GM19193 (cell line): Measurements from ENCODE around the gene ENPP7.

Experiments used
- POLR2A ChIP-seq: IDR thresholded peaks from 4 replicates; pipeline ENCODE4 v1.6.1; 2011; ENCODE audit not compliant: insufficient read depth, insufficient read length; ENCODE audit errors: extremely low read depth

Gene ENPP7

DNA sequence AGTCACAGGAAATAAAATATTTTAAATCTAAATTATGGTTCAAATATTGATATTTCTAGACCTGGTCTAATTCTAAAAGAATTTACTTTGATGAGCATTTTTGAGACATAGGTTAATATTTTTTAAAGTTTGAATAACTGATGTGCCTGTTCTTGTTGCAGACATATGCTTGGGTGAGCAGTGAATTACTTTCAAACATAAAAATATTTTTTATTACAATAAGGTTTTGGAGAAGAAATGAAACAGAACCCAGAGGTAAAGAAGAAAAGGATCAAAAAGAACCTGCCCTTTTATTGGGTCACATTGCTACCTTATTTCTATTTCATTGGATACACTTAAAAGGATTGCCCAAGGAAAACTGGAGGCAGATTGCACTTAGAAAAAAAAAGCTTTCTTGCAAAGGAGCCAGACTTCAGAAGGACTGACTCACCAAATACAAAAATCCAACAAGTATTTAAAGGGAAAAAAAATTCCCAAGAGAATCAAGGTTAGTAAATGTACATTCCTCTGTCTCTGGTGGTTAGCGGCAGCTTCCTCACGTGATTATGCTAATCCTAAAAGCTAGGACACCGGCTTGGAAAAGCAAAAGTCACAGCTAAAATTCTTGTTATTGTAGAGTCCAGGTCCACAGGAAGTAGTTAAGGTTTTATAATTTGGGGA is 18.5 kb downstream of the ENPP7 start:
- TF ChIP-seq POLR2A = no peak

DNA sequence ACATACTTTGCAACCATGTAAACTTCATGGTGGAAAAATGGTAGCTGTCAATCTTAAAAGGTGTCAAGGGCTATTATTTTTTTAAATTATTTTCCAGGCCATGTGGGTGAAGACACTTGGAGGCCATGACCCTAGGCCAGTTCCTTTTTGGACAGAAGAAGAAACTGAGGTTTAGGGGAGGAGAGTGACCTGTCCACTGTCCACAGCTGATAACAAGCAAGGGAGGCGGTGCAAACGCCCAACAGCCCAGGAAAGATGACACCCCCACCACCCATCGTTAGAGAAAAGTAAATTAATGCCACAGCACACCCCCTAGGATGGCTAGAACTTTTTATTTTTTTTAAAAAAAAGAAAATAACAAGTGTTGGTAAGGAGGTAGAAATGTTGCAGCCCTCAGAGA is 19.2 kb downstream of the ENPP7 start:
- no peak for TF ChIP-seq POLR2A

DNA sequence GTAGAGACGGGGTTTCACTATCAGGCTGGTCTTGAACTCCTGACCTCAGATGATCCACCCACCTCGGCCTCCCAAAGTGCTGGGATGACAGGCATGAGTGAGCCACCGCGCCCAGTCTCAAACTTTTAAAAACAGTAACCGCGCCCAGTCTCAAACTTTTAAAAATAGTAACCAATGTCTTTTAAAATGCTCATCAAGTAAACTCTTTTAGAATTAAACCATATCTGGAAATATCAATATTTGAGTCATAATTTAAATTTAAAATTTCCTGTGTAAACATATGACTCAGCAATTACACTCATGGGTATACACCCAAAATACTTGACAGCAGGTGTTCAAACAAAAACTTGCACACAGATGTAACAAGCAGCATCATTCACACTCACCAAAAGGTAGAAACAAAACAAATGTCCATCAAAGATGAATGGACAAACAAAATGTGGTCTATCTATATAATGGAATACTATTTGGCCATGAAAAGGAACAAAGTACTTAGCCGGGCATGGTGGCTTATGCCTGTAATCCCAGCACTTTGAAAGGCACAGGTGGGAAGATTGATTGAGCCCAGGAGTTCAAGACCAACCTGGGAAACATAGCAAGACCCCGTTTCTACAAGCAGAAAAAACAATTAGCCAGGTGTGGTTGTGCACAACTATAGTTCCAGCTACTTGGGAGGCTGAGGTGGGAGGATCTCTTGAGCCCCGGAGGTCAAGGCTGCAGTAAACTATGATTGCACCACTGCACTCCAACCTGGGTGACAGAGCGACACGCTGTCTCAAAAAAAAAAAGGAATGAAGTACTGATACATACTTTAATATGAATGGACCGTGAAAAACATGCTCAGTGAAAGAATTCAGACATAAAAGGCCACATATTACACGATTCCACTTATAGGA is 20.2 kb downstream of the ENPP7 start:
- TF ChIP-seq POLR2A = no peak

DNA sequence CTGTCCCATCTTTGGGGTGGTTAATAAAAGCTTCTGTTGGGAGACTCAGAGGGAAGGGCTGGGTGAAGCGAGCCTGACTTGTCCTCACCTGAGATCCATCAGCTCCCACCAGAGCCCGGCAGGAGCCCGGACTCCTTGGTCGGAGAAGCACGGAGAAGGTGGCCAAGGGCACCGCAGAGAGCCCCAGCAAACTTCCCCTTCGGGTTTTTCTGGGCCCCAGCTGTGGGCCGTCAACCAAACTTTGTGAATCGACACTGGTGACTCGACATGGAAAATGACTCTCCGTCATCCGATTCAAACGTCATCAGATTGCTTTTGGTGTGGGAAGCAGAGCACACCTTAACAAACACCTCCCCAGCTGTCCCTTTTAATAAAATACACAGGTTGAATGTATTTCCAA is 21.4 kb downstream of the ENPP7 start:
- TF ChIP-seq POLR2A = no peak

DNA sequence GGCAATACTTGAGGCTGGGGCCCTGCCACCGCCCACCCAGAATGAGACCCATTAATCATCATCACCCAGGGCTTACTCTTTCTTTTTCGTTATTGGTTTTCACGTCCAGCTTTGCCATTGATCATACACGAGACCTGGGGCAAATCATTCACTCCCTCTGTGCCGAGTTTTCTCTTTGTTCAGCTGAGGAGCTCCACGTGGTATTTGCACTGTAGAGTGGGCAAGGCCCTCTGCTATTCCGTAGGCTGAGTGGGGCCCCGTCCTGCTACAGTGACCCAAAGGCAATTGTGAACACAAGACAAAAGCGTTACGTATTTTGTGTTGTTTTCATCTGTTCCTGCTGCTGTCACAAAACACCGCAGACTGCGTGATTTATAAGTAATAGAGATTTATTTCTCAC is 23.6 kb downstream of the ENPP7 start:
- no peak for TF ChIP-seq POLR2A

DNA sequence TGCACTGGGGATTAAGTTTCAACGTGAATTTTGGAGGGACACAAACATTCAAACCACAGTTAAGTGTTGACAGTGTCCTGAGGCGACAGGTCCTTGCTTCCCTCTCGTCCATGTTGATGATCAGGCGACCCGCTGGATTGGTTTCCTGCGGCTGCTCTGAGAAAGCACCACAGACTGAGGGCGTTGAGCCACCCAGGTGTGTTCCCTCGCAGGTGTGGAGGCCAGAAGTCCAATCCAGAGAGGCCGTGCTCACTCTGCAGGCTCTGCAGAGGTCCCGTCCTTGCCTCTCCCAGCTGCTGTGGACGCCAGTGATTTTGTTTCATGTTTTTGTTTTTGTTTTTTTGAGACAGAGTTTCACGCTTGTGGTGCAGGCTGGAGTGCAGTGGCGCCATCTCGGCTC is 24.8 kb downstream of the ENPP7 start:
- TF ChIP-seq POLR2A = no peak

DNA sequence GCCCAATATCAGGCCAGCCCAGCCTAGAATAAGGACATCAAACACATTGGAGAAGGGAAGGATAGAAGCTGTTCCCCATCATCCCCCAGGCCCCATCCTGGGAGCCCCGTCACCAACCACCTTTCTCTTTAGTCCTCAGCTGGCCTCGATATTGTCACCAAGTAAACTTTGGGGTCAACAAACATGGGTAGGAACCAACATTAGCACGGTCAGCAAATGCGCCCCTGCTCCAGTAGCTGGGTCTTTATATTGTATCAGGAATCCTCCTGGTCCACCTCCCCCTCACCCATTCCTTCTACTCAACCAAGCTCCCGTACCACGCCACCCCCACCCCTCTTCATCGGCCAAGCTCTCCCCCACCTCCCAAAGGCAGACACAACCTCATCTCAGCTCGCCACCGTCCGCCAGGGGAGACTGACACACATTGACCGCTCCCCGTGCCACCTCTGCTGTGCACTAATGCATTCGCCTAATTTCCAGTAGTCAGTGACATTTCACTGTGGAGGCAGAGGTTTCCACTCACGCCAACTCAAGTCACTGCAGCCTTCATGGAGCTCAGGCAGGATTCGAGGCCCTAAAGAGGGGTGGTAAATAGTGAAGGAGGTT is 26.5 kb downstream of the ENPP7 start:
- TF ChIP-seq POLR2A = no peak

DNA sequence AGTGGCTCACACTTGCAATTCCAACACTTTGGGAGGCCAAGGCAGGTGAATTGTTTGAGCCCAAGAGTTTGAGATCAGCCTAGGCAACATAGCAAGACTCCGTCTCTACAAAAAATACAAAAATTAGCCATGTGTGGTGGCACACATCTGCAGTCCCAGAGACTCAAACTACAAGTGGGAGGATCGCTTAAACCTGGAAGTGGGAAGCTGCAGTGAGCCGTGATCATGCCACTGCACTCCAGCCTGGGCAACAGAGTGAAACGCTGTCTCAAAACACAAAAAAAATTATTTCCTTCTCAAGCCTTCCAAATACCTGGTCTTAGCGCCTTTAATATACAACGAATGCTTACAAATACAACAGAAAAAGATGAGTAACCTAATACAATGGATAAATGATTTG is 27.5 kb downstream of the ENPP7 start:
- no peak for TF ChIP-seq POLR2A

DNA sequence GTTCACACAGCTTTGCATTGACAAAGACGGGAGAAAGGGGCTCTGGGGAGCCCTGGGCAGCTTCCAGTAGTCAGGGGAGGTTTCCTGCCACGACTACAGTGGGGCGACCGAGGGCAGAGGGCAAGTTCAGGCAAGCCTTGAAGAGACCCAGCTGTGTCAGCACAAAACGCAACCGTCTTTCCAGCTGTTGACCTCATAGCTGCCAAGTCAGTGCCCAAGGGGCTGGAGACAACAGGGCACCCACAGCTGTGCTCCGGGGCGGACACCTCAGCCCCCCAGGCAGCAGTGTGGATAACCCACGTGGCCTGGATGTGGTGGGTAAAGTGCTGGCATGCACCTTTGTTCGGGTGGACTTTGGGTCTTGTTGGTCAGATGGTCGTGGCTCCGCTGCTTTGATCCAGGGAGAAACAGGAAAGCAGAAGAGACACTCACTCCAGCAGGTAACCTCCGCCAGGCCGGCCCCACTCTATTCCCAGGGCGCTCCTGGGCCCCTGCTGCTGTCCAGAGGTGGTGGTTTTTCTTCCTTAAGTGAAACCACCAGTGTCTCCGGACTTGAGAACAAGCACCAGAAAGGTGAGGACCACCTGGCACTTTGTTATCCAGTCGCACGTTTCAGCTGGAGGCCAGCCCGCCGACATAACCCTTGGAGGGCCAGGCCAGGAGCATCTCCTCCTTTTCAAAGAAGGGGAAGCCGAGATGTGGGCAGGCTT is 29.6 kb downstream of the ENPP7 start:
- no peak for TF ChIP-seq POLR2A

DNA sequence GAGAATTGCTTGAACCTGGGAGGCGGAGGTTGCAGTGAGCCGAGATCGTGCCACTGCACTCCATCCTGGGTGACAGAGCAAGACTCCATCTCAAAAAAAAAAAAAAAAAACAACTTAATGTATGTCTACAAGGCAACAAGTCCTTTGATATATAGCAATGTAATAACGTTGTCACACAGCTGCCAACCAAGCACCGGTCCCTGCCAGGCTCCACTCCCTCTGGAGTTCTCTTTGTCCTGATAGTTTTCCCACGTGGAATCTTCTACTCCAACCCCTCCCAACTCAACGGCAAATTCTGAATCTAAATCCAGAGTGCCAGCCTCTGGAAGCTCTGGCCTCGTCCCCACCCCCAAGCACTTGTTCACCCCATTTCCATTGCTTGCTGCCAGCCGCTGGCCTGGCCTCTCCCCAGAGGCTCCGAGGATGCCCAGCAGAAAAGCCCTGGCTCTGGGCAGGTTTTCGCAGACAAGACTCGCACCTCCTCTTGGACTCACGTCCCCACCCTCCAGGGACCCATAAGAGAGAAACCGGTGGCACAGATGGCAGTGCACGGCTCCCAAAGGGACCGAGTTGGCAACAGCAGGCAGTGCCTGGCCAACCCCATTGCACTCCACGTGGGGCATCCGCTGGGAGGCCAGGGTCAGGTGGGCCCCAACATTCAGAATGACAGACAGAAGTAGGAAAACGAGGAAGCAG is 31.3 kb downstream of the ENPP7 start:
- no peak for TF ChIP-seq POLR2A

DNA sequence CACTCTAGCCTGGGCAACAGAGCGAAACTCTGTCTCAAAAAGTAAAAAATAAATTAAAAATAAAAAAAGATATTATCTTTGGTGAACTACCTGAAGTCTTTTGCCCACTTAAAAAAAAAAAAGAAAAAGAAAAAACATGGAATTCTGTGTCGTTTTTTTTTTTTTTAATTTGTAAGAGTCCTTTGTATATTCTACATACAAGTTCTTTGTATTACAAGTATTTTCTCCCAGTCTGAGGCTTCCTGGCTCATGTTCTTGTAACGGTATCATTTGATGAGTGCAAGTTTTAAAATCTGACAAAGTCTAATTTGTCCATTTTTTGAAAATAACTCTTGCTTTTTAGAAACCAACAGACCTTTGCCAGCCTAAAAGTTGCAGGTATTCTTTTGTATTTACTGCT is 35.0 kb downstream of the ENPP7 start:
- no peak for TF ChIP-seq POLR2A

DNA sequence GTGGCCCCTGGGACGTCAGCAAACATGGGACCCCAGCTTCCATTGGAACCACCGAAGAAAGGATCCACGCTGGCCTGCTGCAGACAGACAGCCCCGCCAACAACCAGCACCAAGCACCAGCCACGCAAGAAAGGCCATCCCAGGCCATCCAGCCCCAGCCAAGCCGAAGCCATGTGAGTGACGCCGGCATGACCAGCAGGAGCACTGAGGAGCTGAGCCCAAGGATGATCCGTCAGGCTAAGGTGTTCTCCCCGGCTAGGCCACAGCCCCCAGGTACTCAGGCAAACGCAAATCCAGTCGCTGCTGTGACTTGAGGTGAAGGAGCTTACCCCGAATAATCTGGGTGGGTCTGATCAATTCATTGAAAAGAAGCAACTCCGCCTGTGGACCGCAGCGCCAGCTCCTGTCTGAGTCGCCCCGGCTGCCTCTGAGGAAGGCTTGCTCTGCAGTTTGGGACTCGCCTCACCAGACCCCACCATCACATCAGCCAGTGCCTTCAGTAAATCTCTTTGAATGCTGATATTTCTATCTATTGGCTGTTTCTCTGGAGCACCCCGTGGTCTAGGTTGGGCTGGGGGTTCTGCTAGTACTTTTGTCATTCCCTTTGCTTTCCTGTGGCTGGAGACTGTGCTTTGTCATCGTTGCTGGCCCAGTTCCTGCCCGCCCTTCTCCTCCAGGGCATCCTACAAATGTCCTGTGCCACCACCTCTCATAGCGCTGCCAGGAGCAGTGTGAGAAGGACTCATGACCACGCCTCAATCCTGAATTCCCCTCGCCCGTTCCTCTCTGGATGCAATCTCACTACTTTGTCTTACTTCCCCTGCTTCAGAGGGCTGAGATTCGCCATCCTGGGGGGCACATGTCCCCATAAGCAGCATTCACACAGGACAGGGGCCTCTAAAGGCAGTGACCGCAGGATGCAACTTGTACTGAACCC is 39.1 kb downstream of the ENPP7 start:
- TF ChIP-seq POLR2A = no peak

DNA sequence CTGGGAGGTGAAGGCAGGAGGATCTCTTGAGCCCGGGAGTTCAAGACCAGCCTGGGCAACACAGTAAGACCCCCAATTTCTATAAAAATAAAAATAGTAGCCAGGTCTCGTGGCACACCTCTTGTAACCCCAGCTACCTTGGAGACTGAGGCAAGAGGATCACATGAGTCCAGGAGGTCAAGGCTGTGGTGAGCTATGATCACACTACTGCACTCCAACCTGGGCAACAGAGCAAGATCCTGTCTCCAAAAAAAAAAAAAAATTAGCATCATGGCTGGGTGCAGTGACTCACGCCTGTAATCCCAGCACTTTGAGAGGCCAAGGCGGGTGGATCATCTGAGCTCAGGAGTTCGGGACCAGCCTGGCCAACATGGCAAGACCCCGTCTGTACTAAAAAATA is 40.5 kb downstream of the ENPP7 start:
- no peak for TF ChIP-seq POLR2A
